RKO (cell line): ENCODE measurements around the gene GNAS-AS1.

ENCODE experiments used
- DNase-seq: peaks from one replicate; pipeline ENCODE4 v3.0.0-alpha.2; 2016; ENCODE audit warnings: low spot score

GNAS-AS1 gene

GRCh38 chr20:58850693-58851174 is at the start of gene GNAS-AS1:
GNAS-AS1 (minus strand) TSS chr20:58850902.
- DNase-seq, result no peak

GRCh38 chr20:58900397-58900796 is 49.7 kb upstream of the GNAS-AS1 start:
- DNase-seq, result no peak

- no peak for DNase-seq
These were observed 48.8 kb upstream of the GNAS-AS1 start for GRCh38 chr20:58899512-58899911.

GRCh38 chr20:58898629-58899408 is 48.1 kb upstream of the GNAS-AS1 start:
- DNase-seq, result no peak

GRCh38 chr20:58897488-58897887 is 46.8 kb upstream of the GNAS-AS1 start:
- no peak for DNase-seq

GRCh38 chr20:58896820-58897219 is 46.1 kb upstream of the GNAS-AS1 start:
- no peak for DNase-seq

GRCh38 chr20:58895448-58896180 is 44.9 kb upstream of the GNAS-AS1 start:
- DNase-seq, result no peak

- DNase-seq, result no peak
These were observed 44.1 kb upstream of the GNAS-AS1 start for GRCh38 chr20:58894652-58895447.

- peak; percentile 83 for DNase-seq
These were observed 42.8 kb upstream of the GNAS-AS1 start for GRCh38 chr20:58893355-58894120.

GRCh38 chr20:58892932-58893224 is 42.2 kb upstream of the GNAS-AS1 start:
- DNase-seq, result peak; percentile 37

GRCh38 chr20:58892141-58892931 is 41.6 kb upstream of the GNAS-AS1 start:
- DNase-seq, result peak; percentile 80

- DNase-seq, result peak; percentile 48
These were observed 41.0 kb upstream of the GNAS-AS1 start for GRCh38 chr20:58891718-58892140.

- peak; percentile 68 for DNase-seq
These were observed 40.5 kb upstream of the GNAS-AS1 start for GRCh38 chr20:58891086-58891717.

- DNase-seq, result peak; percentile 58
These were observed 39.9 kb upstream of the GNAS-AS1 start for GRCh38 chr20:58890518-58891085.

- DNase-seq, result no peak
These were observed 39.3 kb upstream of the GNAS-AS1 start for GRCh38 chr20:58889798-58890517.

- DNase-seq, result no peak
These were observed 38.6 kb upstream of the GNAS-AS1 start for GRCh38 chr20:58889334-58889760.

GRCh38 chr20:58888521-58889333 is 38.0 kb upstream of the GNAS-AS1 start:
- DNase-seq, result peak; percentile 82

- no peak for DNase-seq
These were observed 37.4 kb upstream of the GNAS-AS1 start for GRCh38 chr20:58888103-58888502.
